RWPE2 (cell line): Measurements from ENCODE around the gene MBNL1.

Experiments used
- ATAC-seq: fragments of 200-7000 bp; cut with Tn5 transposase; 3 replicates; pipeline ENCODE4 v1.9.1; 2021; ENCODE audit warnings: low read depth
- DNase-seq: peaks from one replicate; pipeline ENCODE4 v3.0.0-alpha.2; 2020; ENCODE audit warnings: low spot score
- H3K27ac ChIP-seq: fragments of 450-650 bp; 2 replicates; pipeline ENCODE4 v1.5.1; 2017; ENCODE audit warnings: mild to moderate bottlenecking; ENCODE audit not compliant: poor library complexity, severe bottlenecking
- H3K27me3 ChIP-seq: fragments of 250-450 bp; sonication (Bioruptor Pico); 2 replicates; pipeline ENCODE4 v1.5.1; 2021; ENCODE audit warnings: mild to moderate bottlenecking, moderate library complexity; ENCODE audit not compliant: insufficient read depth, poor library complexity, severe bottlenecking
- H3K36me3 ChIP-seq: fragments of 250-450 bp; sonication (Bioruptor Pico); 2 replicates; pipeline ENCODE4 v1.5.1; 2020; ENCODE audit warnings: low read depth, mild to moderate bottlenecking, moderate library complexity
- H3K4me1 ChIP-seq: fragments of 250-450 bp; sonication (Bioruptor Pico); 2 replicates; pipeline ENCODE4 v1.5.1; 2021; ENCODE audit warnings: mild to moderate bottlenecking, moderate library complexity; ENCODE audit not compliant: insufficient read depth, poor library complexity, severe bottlenecking
- H3K4me3 ChIP-seq: fragments of 250-450 bp; sonication (Bioruptor Pico); 2 replicates; pipeline ENCODE4 v1.5.1; 2021; ENCODE audit warnings: mild to moderate bottlenecking, moderate library complexity; ENCODE audit not compliant: severe bottlenecking
- H3K9me3 ChIP-seq: fragments of 250-450 bp; sonication (Bioruptor Pico); 2 replicates; pipeline ENCODE4 v1.5.1; 2021; ENCODE audit warnings: mild to moderate bottlenecking, moderate library complexity; ENCODE audit not compliant: severe bottlenecking
- TF ChIP-seq, protein P1 (sequence below): fragments of 450-650 bp; IDR thresholded peaks from one replicate; pipeline ENCODE4 v1.5.1; 2017; ENCODE audit warnings: mild to moderate bottlenecking, moderate library complexity; ENCODE audit not compliant: poor library complexity, severe bottlenecking

The MBNL1 gene

DNA sequence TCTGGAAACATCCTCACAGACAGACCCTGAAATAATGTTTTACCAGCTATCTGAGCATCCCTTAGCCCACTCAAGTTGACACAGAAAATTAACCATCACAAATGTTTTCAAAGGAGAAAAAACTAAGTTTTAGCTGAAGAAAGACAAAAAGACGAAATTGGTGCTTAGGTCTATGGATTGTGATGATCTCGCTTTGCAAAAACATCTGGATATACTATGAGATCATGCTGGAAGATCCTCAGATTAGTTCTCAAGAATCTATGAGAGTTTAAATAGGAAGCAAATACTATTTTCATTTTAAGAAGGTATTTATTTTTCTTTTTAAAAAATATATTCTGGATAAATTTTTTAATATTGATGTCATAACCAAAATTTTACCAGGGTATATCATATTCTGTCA lies 42.6 kb upstream of the MBNL1 start:
- Histone ChIP-seq H3K27ac (no peak overlapping the region), H3K9me3 (no peaks in the 10 kb centered on the region), H3K27me3 (no peaks in the 10 kb centered on the region), H3K36me3 (no peaks in the 10 kb centered on the region), H3K4me1 (peaks cover 9% of the 10 kb centered on the region), H3K4me3 (no peak overlapping the region)
- ATAC-seq (no peak), DNase-seq (no peak)
- TF ChIP-seq, protein P1, sequence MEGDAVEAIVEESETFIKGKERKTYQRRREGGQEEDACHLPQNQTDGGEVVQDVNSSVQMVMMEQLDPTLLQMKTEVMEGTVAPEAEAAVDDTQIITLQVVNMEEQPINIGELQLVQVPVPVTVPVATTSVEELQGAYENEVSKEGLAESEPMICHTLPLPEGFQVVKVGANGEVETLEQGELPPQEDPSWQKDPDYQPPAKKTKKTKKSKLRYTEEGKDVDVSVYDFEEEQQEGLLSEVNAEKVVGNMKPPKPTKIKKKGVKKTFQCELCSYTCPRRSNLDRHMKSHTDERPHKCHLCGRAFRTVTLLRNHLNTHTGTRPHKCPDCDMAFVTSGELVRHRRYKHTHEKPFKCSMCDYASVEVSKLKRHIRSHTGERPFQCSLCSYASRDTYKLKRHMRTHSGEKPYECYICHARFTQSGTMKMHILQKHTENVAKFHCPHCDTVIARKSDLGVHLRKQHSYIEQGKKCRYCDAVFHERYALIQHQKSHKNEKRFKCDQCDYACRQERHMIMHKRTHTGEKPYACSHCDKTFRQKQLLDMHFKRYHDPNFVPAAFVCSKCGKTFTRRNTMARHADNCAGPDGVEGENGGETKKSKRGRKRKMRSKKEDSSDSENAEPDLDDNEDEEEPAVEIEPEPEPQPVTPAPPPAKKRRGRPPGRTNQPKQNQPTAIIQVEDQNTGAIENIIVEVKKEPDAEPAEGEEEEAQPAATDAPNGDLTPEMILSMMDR, result no peak

DNA sequence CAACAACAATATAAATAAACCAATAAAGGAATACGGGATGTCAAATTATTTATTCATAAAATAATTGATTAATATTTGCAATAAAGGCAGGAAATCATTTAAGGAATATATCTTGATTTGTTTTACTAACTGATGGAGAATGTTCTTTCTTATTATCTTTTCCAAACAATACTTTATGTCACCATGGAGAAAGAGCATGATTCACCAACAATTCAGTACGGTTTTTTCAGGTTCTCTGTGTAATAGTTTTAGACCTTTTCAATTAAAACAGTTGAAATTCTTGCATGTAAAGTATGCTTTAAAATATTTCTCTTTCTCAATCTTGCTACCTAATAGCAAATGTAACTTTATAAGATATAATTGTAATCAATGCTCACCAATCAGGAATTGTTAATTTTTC lies 41.7 kb upstream of the MBNL1 start:
- TF ChIP-seq, protein P1, result no peak

GRCh38 chr3:152229692-152230091 lies 39.0 kb upstream of the MBNL1 start:
- Histone ChIP-seq H3K36me3 (no peaks in the 10 kb centered on the region), H3K27me3 (no peaks in the 10 kb centered on the region), H3K4me3 (no peak overlapping the region), H3K4me1 (peaks cover 3% of the 10 kb centered on the region), H3K9me3 (no peaks in the 10 kb centered on the region), H3K27ac (no peak overlapping the region)
- DNase-seq (no peak), ATAC-seq (no peak)
- TF ChIP-seq, protein P1, result no peak

More for the DNA sequence above, 41.7 kb upstream of the MBNL1 start:
- Histone ChIP-seq H3K4me1 (peaks cover 10% of the 10 kb centered on the region), H3K36me3 (no peaks in the 10 kb centered on the region), H3K4me3 (no peak overlapping the region), H3K27ac (no peak overlapping the region), H3K9me3 (no peaks in the 10 kb centered on the region), H3K27me3 (no peaks in the 10 kb centered on the region)
- ATAC-seq, result no peak
- DNase-seq, result no peak

DNA sequence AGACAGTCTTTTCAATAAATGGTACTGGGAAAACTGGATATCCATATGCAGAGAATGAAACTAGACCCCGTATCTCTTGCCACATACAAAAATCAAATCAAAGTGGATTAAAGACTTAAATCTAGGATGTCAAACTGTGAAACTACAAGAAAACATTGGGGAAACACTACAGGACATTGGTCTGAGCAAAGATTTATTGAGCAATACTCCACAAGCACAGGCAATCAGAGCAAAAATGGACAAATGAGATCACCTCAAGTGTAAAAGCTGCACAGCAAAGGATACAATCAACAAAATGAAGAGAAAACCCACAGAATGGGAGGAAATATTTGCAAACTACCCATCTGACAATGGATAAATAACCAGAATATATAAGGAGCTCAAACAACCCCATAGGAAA lies 38.4 kb upstream of the MBNL1 start:
- H3K4me3 ChIP-seq, result no peak overlapping the region
- no peaks in the 10 kb centered on the region for H3K36me3 ChIP-seq
- H3K27ac ChIP-seq, result no peak overlapping the region
- H3K4me1 ChIP-seq, result peaks cover 8% of the 10 kb centered on the region
- H3K27me3 ChIP-seq, result no peaks in the 10 kb centered on the region
- H3K9me3 ChIP-seq, result no peaks in the 10 kb centered on the region
- TF ChIP-seq, protein P1, result no peak
- no peak for DNase-seq
- no peak for ATAC-seq

DNA sequence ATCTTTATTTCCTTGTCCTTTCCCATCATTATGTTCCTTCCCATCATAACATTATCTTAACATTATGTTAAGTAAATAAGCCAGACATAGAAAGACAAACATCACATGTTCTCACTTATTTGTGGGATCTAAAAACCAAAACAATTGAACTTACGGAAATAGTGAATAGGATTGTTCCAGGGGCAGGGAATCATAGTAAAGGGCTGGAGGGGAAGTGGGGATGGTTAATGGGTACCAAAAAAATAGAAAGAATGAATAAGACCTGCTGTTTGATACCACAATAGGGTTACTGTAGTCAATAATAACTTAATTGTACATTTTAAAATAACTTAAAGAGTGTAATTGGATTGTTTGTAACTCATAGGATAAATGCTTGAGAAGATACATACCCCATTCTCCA lies 36.7 kb upstream of the MBNL1 start:
- DNase-seq (no peak), ATAC-seq (no peak)
- H3K36me3 ChIP-seq, result no peaks in the 10 kb centered on the region
- peaks cover 20% of the 10 kb centered on the region for H3K4me1 ChIP-seq
- no peaks in the 10 kb centered on the region for H3K27me3 ChIP-seq
- TF ChIP-seq, protein P1, result no peak
- H3K27ac ChIP-seq, result no peak overlapping the region
- no peak overlapping the region for H3K4me3 ChIP-seq
- no peaks in the 10 kb centered on the region for H3K9me3 ChIP-seq
